NCI-H187 treated with DMSO at 0.1 percent for 48 hours (cell line): ENCODE results near the gene IMPG2.
"Not testable (repeated sequence)": the region's sequence is repeated elsewhere in the genome, so short reads cannot be mapped to it uniquely, and the experiment has no call there.

Source experiments
- DNase-seq: peaks from one replicate; lab custom pipeline; 2025; lab: John Stamatoyannopoulos, UW

IMPG2 gene

GRCh38 chr3:101320475-101320874, at the start of gene IMPG2:
Gene IMPG2 (minus strand): TSS chr3:101320575. CDS start chr3:101320372, 203 bp downstream.
- DNase-seq: no peak

GRCh38 chr3:101362406-101362805, 42.0 kb upstream of the IMPG2 start:
- no peak for DNase-seq

GRCh38 chr3:101351829-101352228, 31.5 kb upstream of the IMPG2 start:
- DNase-seq: no peak

- DNase-seq: no peak
These were observed 20.2 kb upstream of the IMPG2 start for GRCh38 chr3:101340591-101340990.

- DNase-seq: no peak
These were observed 13.5 kb upstream of the IMPG2 start for GRCh38 chr3:101333883-101334282.

- no peak for DNase-seq
These were observed 8.8 kb upstream of the IMPG2 start for GRCh38 chr3:101329016-101329673.

GRCh38 chr3:101325393-101326134, 5.2 kb upstream of the IMPG2 start:
- no peak for DNase-seq

GRCh38 chr3:101319531-101319930, 844 bp downstream of the IMPG2 start:
- no peak for DNase-seq

- no peak for DNase-seq
These were observed 7.8 kb downstream of the IMPG2 start for GRCh38 chr3:101312545-101312944.

- DNase-seq: no peak
These were observed 8.7 kb downstream of the IMPG2 start for GRCh38 chr3:101311676-101312075.

- DNase-seq: no peak
These were observed 9.4 kb downstream of the IMPG2 start for GRCh38 chr3:101310978-101311375.

- not testable (repeated sequence) for DNase-seq
These were observed 12.1 kb downstream of the IMPG2 start for GRCh38 chr3:101308147-101308772.

- no peak for DNase-seq
These were observed 16.5 kb downstream of the IMPG2 start for GRCh38 chr3:101303836-101304235.

GRCh38 chr3:101303089-101303731, 17.2 kb downstream of the IMPG2 start:
- no peak for DNase-seq

- no peak for DNase-seq
These were observed 20.3 kb downstream of the IMPG2 start for GRCh38 chr3:101300073-101300472.

- DNase-seq: no peak
These were observed 28.3 kb downstream of the IMPG2 start for GRCh38 chr3:101292027-101292426.

- DNase-seq: no peak
These were observed 32.1 kb downstream of the IMPG2 start for GRCh38 chr3:101288294-101288693.

- DNase-seq: no peak
These were observed 35.6 kb downstream of the IMPG2 start for GRCh38 chr3:101284757-101285156.

GRCh38 chr3:101281521-101282030, 38.8 kb downstream of the IMPG2 start:
- DNase-seq: no peak

GRCh38 chr3:101279765-101280385, 40.5 kb downstream of the IMPG2 start:
- DNase-seq: no peak

- DNase-seq: no peak
These were observed 41.2 kb downstream of the IMPG2 start for GRCh38 chr3:101279162-101279561.

GRCh38 chr3:101278727-101279126, 41.6 kb downstream of the IMPG2 start:
- DNase-seq: no peak
